Upper lobe of right lung (tissue), 1 donor: ENCODE results near the gene CXADR. TPM values are rescaled to one million over a fixed set of nuclear protein-coding genes. Genes with fewer than 3 reads are reported as not detected.
A peak's percentile ranks its signal among the peaks of the same experiment; 100 is the strongest.

Source experiments
- ATAC-seq: fragments of 200-7000 bp; cut with Tn5 transposase; one replicate; pipeline ENCODE4 v1.9.1; 2020; ENCODE audit warnings: mild to moderate bottlenecking, moderate library complexity
- DNase-seq: peaks from one replicate; pipeline ENCODE4 v3.0.0-alpha.2; 2020
- H3K27ac ChIP-seq: fragments of 200-600 bp; one replicate; pipeline ENCODE4 v1.8.0; 2022
- H3K27me3 ChIP-seq: fragments of 200-600 bp; one replicate; pipeline ENCODE4 v1.8.0; 2022; ENCODE audit warnings: mild to moderate bottlenecking
- H3K36me3 ChIP-seq: fragments of 200-600 bp; one replicate; pipeline ENCODE4 v1.8.0; 2022
- H3K4me1 ChIP-seq: fragments of 200-600 bp; one replicate; pipeline ENCODE4 v1.8.0; 2022
- H3K4me3 ChIP-seq: fragments of 200-600 bp; one replicate; pipeline ENCODE4 v1.8.0; 2022; ENCODE audit warnings: mild to moderate bottlenecking
- H3K9me3 ChIP-seq: fragments of 200-600 bp; one replicate; pipeline ENCODE4 v1.8.0; 2022
- intact Hi-C: fragments of 100-400 bp; cut with DNase I; formaldehyde crosslinking; loops from one replicate; pipeline ENCODE4 v1.11.0; 2022
- total RNA-seq: library from RNA; stranded (reverse); fragmentation: NEBNext Ultra II Directional; extraction: Animal tissue kit (Norgen Biotek cat#: 25700); gene quantifications from one replicate; pipeline ENCODE4 v1.2.1, GENCODE V29; 2021
- TF ChIP-seq, protein P1 (sequence below): fragments of 200-600 bp; IDR thresholded peaks from one replicate; pipeline ENCODE4 v1.8.0; 2022; ENCODE audit warnings: antibody characterized with exemption
- donor health status: DM: no; HTN: yes; CAD: no; lungs with severe emphysema.

Gene CXADR
- total RNA-seq, 1 donor from 2014 or later: 29.0 TPM

- TF ChIP-seq, protein P1, sequence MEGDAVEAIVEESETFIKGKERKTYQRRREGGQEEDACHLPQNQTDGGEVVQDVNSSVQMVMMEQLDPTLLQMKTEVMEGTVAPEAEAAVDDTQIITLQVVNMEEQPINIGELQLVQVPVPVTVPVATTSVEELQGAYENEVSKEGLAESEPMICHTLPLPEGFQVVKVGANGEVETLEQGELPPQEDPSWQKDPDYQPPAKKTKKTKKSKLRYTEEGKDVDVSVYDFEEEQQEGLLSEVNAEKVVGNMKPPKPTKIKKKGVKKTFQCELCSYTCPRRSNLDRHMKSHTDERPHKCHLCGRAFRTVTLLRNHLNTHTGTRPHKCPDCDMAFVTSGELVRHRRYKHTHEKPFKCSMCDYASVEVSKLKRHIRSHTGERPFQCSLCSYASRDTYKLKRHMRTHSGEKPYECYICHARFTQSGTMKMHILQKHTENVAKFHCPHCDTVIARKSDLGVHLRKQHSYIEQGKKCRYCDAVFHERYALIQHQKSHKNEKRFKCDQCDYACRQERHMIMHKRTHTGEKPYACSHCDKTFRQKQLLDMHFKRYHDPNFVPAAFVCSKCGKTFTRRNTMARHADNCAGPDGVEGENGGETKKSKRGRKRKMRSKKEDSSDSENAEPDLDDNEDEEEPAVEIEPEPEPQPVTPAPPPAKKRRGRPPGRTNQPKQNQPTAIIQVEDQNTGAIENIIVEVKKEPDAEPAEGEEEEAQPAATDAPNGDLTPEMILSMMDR: no peak
Observed at GRCh38 chr21:17527711-17528110, 14.9 kb downstream of the CXADR start.

DNA sequence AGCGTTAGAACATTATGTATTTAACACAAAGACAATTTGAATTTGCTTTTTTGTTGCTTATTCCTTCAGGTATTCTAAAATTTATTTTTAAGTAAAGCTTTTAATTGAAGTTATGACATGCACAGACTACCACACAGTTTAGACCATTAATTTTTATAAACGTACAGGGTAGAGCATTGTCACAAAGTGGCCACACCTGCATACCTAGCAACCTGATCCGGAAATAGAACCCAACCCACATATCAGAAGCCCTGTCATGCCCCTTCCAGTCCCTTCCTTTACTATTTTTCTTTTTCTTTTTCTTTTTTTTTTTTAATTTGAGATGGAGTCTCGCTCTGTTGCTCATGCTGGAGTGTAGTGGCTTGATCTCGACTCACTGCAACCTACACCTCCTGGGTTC, 16.8 kb downstream of the CXADR start:
- no peak for DNase-seq
- Histone ChIP-seq H3K27me3 (no peaks in the 10 kb centered on the region), H3K4me1 (no peaks in the 10 kb centered on the region), H3K4me3 (no peak overlapping the region), H3K27ac (no peak overlapping the region), H3K36me3 (no peaks in the 10 kb centered on the region), H3K9me3 (no peaks in the 10 kb centered on the region)
- intact Hi-C loops: no loop called here
- TF ChIP-seq, protein P1: no peak
- no peak for ATAC-seq

More at GRCh38 chr21:17527711-17528110, 14.9 kb downstream of the CXADR start:
- intact Hi-C loops: no loop called here
- Histone ChIP-seq H3K36me3 (no peaks in the 10 kb centered on the region), H3K4me1 (no peaks in the 10 kb centered on the region), H3K4me3 (no peak overlapping the region), H3K27ac (no peak overlapping the region), H3K27me3 (no peaks in the 10 kb centered on the region), H3K9me3 (no peaks in the 10 kb centered on the region)
- ATAC-seq (no peak), DNase-seq (no peak)

- no peak for DNase-seq
- Histone ChIP-seq H3K4me1 (peaks cover 8% of the 10 kb centered on the region), H3K27me3 (no peaks in the 10 kb centered on the region), H3K36me3 (no peaks in the 10 kb centered on the region), H3K27ac (no peak overlapping the region), H3K9me3 (no peaks in the 10 kb centered on the region), H3K4me3 (no peak overlapping the region)
- ATAC-seq: no peak
- intact Hi-C loops: no loop called here
- TF ChIP-seq, protein P1: no peak
Observed at GRCh38 chr21:17532292-17532691, 19.4 kb downstream of the CXADR start.

- H3K36me3 ChIP-seq: no peaks in the 10 kb centered on the region
- H3K9me3 ChIP-seq: no peaks in the 10 kb centered on the region
- DNase-seq: no peak
- TF ChIP-seq, protein P1: no peak
- no peak overlapping the region for H3K4me3 ChIP-seq
- peak; percentile 62 for ATAC-seq
- H3K27me3 ChIP-seq: no peaks in the 10 kb centered on the region
- intact Hi-C loops: no loop called here
- no peak overlapping the region for H3K27ac ChIP-seq
- peaks cover 10% of the 10 kb centered on the region for H3K4me1 ChIP-seq
Observed at GRCh38 chr21:17536381-17536780, 23.5 kb downstream of the CXADR start.

GRCh38 chr21:17537299-17537698, 24.5 kb downstream of the CXADR start:
- TF ChIP-seq, protein P1: no peak
- intact Hi-C loops: no loop called here
- DNase-seq (no peak), ATAC-seq (peak; percentile 26)
- H3K9me3 ChIP-seq: no peaks in the 10 kb centered on the region
- no peak overlapping the region for H3K27ac ChIP-seq
- no peaks in the 10 kb centered on the region for H3K36me3 ChIP-seq
- H3K4me1 ChIP-seq: peaks cover 12% of the 10 kb centered on the region
- H3K4me3 ChIP-seq: no peak overlapping the region
- H3K27me3 ChIP-seq: no peaks in the 10 kb centered on the region

DNA sequence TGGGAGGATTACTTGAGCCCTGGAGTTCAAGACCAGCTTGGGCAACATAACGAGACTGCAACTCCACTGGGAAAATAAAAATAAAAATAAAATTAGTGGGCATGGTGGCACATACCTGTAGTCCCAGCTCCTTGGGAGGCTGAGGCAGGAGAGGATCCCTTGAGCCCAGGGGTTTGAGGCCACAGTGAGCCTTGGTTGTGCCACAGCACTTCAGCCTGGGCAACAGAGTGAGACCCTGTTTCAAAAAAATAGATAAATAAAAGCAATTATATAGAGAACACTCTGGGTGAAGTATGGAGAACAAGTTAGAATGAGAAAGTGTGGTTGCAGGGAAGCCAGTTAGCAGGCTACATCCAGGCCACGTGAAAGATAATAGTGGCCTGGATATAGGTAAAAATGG, 25.7 kb downstream of the CXADR start:
- H3K9me3 ChIP-seq: no peaks in the 10 kb centered on the region
- peaks cover 16% of the 10 kb centered on the region for H3K4me1 ChIP-seq
- TF ChIP-seq, protein P1: no peak
- ATAC-seq (no peak), DNase-seq (no peak)
- H3K36me3 ChIP-seq: no peaks in the 10 kb centered on the region
- H3K27ac ChIP-seq: no peak overlapping the region
- intact Hi-C loops: no loop called here
- no peak overlapping the region for H3K4me3 ChIP-seq
- no peaks in the 10 kb centered on the region for H3K27me3 ChIP-seq
